Subcutaneous adipose tissue (tissue), 4 donors: Measurements from ENCODE around the gene PIR. TPM values are rescaled to one million over a fixed set of nuclear protein-coding genes. Genes with fewer than 3 reads are reported as not detected.

ENCODE experiments used
- CTCF ChIP-seq: fragments of 450-650 bp; IDR thresholded peaks from one replicate; pipeline ENCODE4 v1.5.1; 2016; ENCODE audit warnings: low read depth, mild to moderate bottlenecking, control low read depth, antibody characterized with exemption, moderate library complexity
- total RNA-seq, 4 donors: library from RNA; depleted of rRNA; stranded (reverse); fragments of >200 nt; gene quantifications; one replicate each; pipeline ENCODE4 v1.1.0, GENCODE V29; 2016

The PIR gene
- total RNA-seq, 4 donors from 2014 or later: 7.8 to 35.4 (median 22.6) TPM

DNA sequence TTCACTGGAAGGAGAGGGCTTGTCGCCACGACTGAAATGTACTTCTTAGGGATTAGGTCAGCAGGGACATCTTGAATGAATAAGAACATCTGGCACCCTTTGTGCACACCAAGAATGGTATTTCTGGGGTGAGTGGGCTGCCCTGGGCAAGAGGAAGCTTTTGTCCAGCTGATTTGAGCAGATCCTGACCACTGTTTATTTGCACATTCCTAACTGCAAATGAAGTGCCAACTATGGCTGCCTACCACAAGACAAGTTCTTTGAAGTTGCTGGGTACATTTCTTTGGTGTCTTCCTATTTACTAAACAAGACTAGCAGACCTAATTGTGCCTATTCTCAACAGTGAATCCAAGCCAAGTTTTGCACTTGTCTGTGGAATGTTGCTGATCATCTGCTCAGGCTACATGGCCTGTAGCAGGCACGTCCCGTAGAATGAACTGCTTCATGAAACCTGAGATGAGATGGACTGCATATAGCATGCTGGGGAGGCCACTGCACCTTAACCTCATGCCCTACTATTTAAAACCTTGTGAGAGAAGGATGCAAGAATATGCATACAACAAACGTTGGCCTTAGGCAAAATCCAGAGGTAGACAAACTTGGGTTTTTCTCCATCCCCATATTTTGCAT is 45.0 kb downstream of the PIR start:
- no peak for TF ChIP-seq CTCF

GRCh38 chrX:15441464-15441863 is 51.7 kb downstream of the PIR start:
- no peak for TF ChIP-seq CTCF

GRCh38 chrX:15438332-15438731 is 54.8 kb downstream of the PIR start:
- TF ChIP-seq CTCF: no peak

DNA sequence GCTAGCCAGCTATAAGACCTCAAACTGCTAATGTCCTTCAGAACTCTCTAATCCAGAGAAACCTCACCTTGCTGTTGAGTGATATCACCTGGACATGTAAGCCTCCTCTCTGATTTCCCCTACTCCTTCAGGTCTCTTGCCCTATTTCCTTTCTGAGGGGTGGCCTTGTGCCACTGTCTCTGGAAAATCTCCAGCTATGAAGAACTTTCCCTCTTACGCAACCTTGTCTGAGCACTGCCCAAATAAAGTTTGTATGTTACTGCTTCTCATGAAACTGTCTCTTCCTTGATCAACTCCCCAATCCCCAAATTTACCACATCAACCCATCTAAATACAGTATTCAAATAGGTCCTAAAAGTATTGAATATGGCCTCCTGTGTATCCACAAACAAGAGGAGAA is 55.4 kb downstream of the PIR start:
- no peak for TF ChIP-seq CTCF

DNA sequence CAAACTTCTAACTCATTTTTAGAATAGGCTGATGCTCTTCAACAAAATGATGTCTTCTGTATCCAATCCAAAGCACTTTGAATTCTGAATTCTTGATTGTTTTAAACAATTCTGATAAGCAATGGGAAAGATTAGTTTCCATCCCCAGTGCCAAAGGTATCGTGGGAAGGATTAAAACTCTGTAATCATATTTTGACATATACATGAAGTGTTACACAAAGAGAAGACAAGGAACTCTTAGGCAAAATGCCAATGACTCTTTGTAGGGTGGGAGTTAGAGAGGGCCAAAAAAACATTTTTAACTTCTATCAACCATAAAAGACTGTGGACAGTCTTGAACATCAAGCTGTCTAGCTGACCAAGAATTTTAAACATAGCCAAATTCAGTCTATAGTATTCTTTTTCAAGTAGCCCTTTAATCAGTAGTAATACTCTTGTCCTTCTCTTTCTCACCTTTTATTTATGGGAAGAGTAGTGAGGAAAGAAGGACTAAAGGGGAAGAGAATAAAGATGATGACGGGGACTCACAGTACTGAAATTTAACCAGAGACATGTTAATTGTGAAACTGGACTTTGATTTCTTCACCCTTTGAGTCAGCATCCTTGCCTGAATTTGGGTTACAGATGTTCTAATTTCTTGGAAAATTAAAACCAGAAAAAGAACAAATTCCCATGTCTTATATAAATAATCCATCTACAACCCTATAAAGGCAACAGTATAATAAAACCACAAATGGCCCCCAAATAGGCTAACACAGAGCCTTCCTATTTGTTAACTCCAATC is 57.1 kb downstream of the PIR start:
- no peak for TF ChIP-seq CTCF

DNA sequence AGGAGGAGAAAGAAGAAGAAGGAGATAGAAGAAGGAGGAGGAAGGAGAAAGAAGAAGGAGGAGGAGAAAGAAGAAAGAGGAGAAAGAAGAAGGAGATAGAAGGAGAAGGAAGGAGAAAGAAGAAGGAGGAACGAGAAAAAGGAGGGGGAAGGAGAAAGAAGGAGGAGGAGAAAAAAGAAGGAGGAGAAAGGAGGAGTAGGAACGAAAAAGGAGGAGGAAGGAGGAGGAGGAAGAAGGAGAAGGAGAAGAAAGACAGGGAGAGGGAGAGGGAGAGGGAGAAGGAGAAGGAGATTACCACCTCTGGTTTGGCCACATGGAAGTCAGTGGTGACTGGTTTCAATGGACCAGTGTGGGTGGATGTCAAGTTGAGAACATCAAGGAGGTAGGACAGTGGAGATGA is 58.9 kb downstream of the PIR start:
- no peak for TF ChIP-seq CTCF

DNA sequence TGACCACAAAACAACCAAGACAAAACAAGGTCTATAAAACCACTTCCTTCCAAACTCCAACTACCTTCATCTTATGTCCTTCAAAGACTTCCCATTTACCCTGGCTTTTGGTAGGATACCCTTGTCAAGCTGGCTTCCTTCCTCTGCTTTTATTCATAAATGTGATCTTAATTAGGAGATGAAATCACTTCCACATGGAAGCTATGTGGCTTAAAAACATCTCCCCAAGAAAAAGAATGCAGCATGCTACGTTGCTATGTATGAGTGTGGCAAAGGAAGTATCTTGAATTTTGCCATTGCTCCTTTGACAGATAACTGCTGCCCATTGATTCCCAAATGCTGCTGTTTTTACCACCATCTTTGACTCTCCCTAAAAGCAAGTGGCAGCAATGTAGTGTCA is 62.5 kb downstream of the PIR start:
- no peak for TF ChIP-seq CTCF
